ENCODE data around the gene SPSB4.

DNA sequence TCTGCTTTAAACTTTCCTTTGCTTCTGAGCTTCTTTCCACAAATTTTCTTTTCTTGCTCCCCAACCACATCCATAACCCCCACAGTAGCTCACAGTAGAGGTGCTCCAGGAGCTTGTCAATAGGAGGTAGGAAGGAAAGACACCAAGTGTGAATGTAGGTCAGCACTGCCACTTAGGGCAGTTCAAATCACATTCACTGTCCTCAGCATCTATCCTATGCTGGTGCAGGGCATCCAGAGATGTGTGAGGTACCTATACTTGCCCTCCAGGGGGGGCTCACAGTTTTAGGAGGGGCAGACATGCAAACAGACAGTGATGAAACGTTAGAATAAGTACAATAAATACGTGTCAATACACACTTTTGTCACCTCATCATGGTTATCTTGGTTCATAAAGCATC, 1.5 kb upstream of the SPSB4 start:
- TF ChIP-seq, protein P1, sequence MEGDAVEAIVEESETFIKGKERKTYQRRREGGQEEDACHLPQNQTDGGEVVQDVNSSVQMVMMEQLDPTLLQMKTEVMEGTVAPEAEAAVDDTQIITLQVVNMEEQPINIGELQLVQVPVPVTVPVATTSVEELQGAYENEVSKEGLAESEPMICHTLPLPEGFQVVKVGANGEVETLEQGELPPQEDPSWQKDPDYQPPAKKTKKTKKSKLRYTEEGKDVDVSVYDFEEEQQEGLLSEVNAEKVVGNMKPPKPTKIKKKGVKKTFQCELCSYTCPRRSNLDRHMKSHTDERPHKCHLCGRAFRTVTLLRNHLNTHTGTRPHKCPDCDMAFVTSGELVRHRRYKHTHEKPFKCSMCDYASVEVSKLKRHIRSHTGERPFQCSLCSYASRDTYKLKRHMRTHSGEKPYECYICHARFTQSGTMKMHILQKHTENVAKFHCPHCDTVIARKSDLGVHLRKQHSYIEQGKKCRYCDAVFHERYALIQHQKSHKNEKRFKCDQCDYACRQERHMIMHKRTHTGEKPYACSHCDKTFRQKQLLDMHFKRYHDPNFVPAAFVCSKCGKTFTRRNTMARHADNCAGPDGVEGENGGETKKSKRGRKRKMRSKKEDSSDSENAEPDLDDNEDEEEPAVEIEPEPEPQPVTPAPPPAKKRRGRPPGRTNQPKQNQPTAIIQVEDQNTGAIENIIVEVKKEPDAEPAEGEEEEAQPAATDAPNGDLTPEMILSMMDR (conservative IDR thresholded peaks at IDR 0.05 in 1 of 2, IDR thresholded peaks at IDR 0.05 in 1 of 2; ENCODE audit: low read depth in 1 of 2, low read length in 2 of 2) = peak in 1 of 2 donors; percentile 18
- peak; percentile 6 for TF ChIP-seq EZH2 (IDR thresholded peaks at IDR 0.05; ENCODE audit: low read length, missing control alignments)
